Ramos (cell line): ENCODE measurements around the gene VTA1.
"Not testable (repeated sequence)": the region's sequence is repeated elsewhere in the genome, so short reads cannot be mapped to it uniquely, and the experiment has no call there.

Source experiments
- in situ Hi-C: fragments of 300-500 bp; cut with MboI; formaldehyde crosslinking; loops from one replicate; pipeline ENCODE4 v1.14.3; 2022; ENCODE audit warnings: low sequenced_read_pairs; ENCODE audit not compliant: unreplicated experiment

The VTA1 gene

GRCh38 chr6:142167486-142167885 is 20.4 kb downstream of the VTA1 start:
- in situ Hi-C loops, result no loop called here

GRCh38 chr6:142171351-142171750 is 24.3 kb downstream of the VTA1 start:
- in situ Hi-C loops, result no loop called here

- in situ Hi-C loops, result no loop called here
Measured at GRCh38 chr6:142172758-142173157, 25.7 kb downstream of the VTA1 start.

GRCh38 chr6:142173980-142174379 is 26.9 kb downstream of the VTA1 start:
- in situ Hi-C loops, result no loop called here

GRCh38 chr6:142174703-142175102 is 27.6 kb downstream of the VTA1 start:
- in situ Hi-C loops, result no loop called here

- in situ Hi-C loops, result no loop called here
Measured at GRCh38 chr6:142178129-142178528, 31.1 kb downstream of the VTA1 start.

GRCh38 chr6:142182004-142182403 is 34.9 kb downstream of the VTA1 start:
- in situ Hi-C loops, result no loop called here

GRCh38 chr6:142183351-142183750 is 36.3 kb downstream of the VTA1 start:
- in situ Hi-C loops, result no loop called here

- in situ Hi-C loops, result no loop called here
Measured at GRCh38 chr6:142184307-142184706, 37.2 kb downstream of the VTA1 start.

GRCh38 chr6:142185641-142186040 is 38.6 kb downstream of the VTA1 start:
- in situ Hi-C loops, result no loop called here

- in situ Hi-C loops, result no loop called here
Measured at GRCh38 chr6:142187209-142187608, 40.1 kb downstream of the VTA1 start.

- in situ Hi-C loops, result not testable (repeated sequence)
Measured at GRCh38 chr6:142188341-142188740, 41.3 kb downstream of the VTA1 start.

- in situ Hi-C loops, result no loop called here
Measured at GRCh38 chr6:142189057-142189456, 42.0 kb downstream of the VTA1 start.

- in situ Hi-C loops, result no loop called here
Measured at GRCh38 chr6:142192343-142192742, 45.3 kb downstream of the VTA1 start.

- in situ Hi-C loops, result no loop called here
Measured at GRCh38 chr6:142193621-142194020, 46.6 kb downstream of the VTA1 start.

GRCh38 chr6:142195862-142196541 is 48.9 kb downstream of the VTA1 start:
- in situ Hi-C loops, result no loop called here

- in situ Hi-C loops, result no loop called here
Measured at GRCh38 chr6:142200846-142201628, 54.0 kb downstream of the VTA1 start.

- in situ Hi-C loops, result no loop called here
Measured at GRCh38 chr6:142207265-142207877, 60.3 kb downstream of the VTA1 start.

GRCh38 chr6:142210606-142211005 is 63.5 kb downstream of the VTA1 start:
- in situ Hi-C loops, result no loop called here

- in situ Hi-C loops, result no loop called here
Measured at GRCh38 chr6:142213402-142213801, 66.3 kb downstream of the VTA1 start.

GRCh38 chr6:142218446-142218845 is 71.4 kb downstream of the VTA1 start:
- in situ Hi-C loops, result no loop called here
